ENCODE measurements around the gene RUNX1.

Gene RUNX1

GRCh38 chr21:34836933-34837505 is 212.1 kb downstream of the RUNX1 start:
- no peak for DNase-seq

- no peak for DNase-seq
Measured at GRCh38 chr21:34836103-34836932, 212.8 kb downstream of the RUNX1 start.

DNA sequence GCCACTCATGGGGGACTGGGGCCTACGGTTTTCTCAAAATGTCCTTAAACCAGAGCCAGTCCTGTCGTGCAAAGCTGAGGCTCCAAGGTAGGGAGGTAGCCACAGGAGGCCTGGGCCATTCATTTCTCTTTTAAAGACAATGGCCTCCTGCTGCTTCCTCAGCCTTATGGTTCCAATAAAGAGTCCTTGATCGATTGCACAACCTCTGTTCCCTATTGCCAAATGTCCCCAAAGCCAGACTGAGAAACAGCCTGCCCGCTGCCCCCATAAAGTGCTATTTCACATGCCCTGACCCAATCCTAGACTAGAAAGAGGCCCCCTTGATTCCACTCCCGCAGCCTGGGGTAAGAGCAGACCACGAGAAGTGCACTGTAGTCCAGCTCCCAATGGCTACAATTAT is 213.6 kb downstream of the RUNX1 start:
- DNase-seq = no peak

- no peak for DNase-seq
Measured at GRCh38 chr21:34834852-34835501, 214.1 kb downstream of the RUNX1 start.

DNA sequence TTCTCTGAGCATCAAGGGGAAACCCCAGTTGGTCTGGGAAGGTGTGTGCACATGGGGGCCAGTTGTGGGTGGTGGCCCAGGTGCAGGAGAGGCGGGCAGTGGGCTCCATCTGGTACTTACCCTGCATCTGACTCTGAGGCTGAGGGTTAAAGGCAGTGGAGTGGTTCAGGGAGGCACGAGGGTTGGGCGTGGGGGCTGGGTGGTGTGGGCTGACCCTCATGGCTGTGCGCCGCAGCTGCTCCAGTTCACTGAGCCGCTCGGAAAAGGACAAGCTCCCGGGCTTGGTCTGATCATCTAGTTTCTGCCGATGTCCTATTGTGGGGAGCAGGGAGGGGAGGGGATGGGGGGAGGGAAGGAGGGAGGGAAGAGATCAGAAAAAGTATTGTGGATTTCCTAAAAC is 214.8 kb downstream of the RUNX1 start:
- no peak for DNase-seq

GRCh38 chr21:34833465-34833864 is 215.6 kb downstream of the RUNX1 start:
- DNase-seq = no peak

DNA sequence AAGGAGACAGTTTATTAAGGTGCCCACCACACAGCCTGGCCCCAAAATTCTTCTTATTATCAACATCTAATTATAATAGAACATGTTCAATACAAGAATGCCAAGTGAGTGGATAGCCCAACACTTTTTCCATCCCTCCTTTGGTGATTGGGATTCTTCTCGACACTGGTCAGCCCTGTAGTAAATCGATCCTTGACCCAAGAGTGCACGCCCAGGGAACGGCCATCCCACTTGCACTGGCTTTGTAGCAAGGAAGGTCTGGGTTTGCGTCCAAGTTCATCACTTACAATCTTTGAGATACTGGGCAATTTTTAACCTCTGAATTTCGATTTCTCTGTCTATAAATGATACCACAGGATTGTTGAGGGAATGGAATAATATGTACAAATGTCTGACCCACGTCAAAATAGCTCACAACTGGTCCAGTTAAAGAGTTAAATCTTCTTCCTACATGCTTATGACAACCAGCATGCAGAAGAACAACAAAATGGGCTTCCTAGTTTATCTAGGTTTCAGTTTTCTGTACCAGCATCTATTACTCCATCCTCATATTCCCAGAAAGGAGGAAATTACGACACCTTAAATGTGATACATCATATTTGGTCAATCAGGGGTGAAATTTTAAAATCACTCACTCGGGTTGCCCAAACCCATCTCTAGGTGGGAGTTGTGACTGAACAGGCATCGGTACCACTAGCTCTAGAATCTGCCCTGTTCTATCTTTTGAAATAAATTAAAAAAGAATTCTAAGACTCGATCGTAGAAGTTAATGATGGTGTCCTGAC is 218.5 kb downstream of the RUNX1 start:
- no peak for DNase-seq

GRCh38 chr21:34827445-34828235 is 221.5 kb downstream of the RUNX1 start:
- DNase-seq = no peak

- no peak for DNase-seq
Measured at GRCh38 chr21:34826836-34827235, 222.3 kb downstream of the RUNX1 start.

DNA sequence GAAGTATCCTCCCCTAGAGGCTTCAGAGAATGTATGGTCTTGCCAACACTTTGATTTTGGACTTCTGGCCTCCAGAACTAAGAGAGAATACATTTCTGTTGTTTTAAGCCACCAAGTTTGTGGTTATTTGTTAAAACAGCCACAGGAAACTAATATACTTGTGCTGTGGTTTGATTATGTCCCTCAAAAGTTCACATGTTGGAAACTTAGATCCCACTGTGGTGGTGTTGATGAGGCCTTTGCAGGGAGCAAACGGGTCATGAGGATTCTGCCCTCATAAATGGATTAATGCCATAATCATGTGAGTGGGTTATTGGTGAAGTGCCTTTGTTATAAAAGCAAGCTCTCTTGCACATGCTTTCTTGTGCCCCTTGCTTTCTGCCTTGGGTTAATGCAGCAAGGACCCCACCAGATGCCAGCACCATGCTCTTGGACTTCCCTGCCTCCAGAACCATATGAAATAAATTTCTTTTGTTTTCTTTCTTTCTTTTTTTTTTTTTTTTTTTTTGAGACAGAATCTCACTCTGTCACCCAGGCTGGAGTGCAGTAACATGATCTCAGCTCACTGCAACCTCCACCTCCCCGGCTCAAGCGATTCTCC is 223.1 kb downstream of the RUNX1 start:
- no peak for DNase-seq

DNA sequence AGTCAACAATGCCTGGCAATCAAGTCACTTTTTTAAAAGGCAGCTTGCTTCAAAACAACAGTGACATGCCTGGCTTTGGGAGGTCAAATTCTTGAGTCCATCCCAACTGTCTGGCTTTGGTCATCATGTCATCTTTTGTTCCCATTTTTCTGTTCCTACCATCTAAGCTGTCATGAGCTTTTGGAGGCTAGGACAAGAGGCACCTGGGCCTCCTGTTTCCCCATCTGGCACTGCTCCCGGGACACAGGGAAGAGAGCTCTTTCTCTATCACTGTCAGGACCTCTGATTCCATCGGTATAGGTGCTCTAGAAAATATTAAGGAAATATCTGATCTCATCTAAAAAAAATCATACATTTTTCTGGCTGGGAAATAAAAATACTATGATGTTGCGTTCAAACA is 224.0 kb downstream of the RUNX1 start:
- DNase-seq = no peak

GRCh38 chr21:34824314-34824713 is 224.8 kb downstream of the RUNX1 start:
- no peak for DNase-seq

DNA sequence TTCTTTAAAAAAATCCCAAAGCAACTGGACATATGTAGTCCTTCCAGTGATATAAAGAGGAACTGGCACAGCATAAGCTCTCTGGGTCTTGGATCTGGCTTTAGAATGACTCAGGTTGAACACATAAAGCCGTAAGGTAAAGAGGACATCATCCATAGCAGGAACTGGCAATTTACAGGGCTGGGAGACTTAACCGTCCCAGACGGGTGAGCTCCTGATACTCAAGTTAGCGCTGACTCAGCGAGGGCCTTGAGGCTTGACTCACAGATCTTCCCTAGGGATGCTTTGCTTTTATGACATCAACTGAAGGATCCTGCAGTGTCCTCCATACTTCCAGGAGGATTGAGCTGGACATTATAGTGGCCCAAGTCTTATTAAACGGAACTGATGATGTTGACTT is 226.2 kb downstream of the RUNX1 start:
- DNase-seq = no peak

DNA sequence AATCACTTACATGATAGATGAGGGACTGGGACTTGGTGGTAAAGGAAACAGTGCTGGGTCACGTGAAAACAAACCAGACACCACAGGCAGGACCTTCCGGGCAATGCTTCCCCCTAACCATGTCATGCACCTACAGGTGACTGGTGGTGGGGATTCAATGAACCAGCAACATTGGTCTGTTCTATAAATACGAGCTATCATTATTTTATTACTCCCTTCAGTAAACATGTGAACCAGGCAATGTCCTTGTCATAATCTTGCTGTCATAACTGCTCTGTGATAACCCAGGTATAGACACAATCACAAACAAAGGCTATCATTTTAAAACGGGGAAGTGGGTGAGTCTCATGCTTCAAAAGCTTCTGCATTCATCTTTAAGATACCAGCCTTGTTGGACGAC is 226.9 kb downstream of the RUNX1 start:
- DNase-seq = no peak

DNA sequence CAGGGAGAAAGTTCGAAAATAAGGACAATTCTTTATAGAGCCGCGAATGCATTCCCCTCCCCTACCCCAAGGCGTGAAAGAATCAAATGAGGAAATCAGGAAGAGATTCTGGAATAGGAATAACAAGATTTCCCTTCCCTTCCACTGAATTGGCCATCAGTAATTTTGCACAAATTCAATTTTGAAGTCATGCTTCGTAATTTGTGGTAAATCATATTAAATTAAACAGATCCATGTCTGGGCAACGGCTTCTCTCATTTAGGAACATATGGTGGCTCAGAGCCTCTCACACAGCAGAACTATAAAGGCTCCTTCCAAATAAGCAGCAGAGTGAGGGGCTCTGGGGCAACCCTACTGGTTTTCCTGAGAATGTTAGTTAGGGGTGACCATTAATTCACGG is 227.4 kb downstream of the RUNX1 start:
- no peak for DNase-seq

GRCh38 chr21:34820051-34820450 is 229.1 kb downstream of the RUNX1 start:
- no peak for DNase-seq

DNA sequence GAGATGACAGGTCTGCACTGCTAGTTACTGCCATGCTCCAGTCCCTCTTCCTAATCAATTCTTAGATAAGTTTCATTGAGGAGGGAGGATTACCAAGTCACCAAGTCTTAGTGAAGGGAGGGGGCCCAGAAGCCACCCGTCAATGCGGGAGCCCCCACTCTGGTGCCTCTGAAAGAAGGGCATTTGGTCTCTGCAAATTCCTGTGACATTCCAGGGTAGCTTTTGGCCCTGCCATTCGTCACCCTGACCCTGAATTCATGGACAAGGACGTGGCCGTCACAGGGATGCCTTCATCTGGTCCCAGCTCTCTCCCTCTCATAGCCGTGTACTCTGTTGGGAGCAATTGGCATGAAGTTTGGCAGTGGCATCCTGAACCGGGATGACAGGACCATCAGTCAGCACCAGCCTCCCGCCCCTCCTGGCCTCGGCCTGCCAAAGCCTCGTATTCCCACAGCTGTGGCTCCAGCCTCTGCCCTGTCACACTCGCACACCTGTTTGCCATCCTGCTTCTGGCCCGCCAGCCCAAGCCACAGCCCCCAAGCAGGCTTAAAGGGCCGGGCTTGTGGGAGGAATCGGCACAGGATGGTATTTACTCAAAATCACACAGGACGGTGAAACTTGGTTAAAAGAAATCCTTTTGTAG is 229.6 kb downstream of the RUNX1 start:
- DNase-seq = no peak

DNA sequence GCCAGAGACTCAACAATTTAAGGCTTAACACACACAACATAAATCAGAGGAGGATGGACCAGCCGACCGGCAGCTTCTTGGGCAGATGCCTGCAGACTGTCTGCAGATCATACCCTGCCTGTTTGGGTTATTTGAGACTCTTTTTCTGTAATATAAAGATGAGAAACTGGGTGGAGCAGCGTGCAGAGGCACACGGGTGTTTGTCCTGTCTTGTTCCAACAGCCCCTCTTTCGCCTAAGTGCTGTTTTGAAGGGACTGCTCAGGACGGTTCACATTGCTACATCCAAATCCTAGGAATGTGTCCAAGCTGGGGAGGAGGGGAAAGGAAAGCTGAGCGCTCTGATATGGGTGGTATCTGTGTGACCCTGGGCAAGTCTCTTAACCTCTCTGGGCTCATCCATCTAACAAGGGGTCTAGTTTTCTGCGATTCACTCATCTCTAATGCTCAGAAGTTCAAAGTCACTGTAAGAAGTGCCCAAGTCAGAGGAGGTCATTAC is 230.4 kb downstream of the RUNX1 start:
- DNase-seq = no peak

- peak; percentile 77 for DNase-seq
Measured at GRCh38 chr21:34817821-34818661, 231.1 kb downstream of the RUNX1 start.
